ENCODE results near the gene CEP295NL.
"Not testable (repeated sequence)": the region's sequence is repeated elsewhere in the genome, so short reads cannot be mapped to it uniquely, and the experiment has no call there.

Gene CEP295NL, protein sequence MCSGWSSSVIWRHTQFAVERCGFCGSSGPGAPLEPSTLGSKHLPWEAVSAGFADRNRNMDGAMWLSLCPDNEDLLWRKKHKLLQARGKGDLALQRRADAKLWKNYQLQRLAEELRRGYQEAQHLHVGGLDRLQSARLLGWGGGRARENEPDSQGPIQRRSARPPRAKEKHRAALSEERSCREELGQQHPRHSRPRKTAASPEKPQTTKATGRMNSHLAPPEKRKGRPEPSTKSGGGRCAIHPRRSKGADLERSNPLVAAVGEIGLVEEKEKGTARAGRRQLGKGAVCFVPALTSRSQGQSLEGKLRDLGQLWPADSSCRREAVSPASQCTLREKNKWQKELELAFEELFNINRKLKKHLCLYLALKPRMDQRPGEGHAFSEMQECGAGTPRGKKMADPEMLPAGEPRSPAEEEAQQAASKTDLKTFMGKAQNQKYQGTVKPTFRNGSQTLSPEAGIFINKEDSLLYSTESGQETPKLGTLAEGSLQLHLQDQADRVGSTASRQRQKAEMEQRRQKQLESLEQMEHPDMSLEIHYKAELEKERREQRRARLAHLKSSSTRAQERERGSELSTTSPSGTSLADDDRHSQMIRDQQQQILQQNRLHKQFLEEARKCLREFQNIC

DNA sequence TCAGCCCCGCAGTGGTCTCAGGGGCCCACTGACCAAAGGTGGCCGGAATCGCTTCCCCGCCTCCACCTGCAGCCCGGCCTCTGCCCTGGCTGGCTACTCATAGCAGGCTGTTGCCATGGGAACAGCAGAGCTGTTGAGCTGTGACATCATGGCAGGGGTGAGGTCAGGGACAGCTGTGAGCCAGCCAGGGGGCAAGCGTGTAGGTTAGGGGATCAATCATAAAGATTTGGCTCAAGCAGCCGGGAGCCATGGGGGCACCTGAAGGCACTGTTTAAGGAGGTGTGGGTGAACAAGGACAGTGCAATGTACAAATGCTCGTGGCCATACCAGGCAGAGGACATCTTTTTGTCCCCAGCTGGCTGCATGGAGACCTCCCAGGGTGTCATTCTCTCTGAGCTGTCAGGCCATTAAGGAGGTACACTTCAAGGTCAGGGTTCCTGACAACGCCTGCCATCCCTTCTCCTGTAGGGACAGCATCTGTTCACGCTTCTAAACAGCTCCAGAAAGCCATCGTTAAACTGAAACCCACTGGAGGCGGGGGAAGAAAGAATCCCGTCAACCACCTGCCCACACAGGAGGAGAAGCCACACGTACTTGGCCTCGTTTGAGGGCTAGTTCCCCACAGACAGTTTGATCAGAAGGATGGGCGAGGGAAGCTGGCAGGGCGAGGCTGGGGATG, at the start of gene CEP295NL:
Gene CEP295NL (minus strand): TSS at position 101 of the 679 bp plus-strand sequence. CDS start 1,373 bp downstream, outside the sequence.
- DNase-seq (ENCODE audit: low read depth) = no peak
- H3K4me3 ChIP-seq (ENCODE audit: low read depth, low read length) = no peak within 1 kb of the TSS

DNA sequence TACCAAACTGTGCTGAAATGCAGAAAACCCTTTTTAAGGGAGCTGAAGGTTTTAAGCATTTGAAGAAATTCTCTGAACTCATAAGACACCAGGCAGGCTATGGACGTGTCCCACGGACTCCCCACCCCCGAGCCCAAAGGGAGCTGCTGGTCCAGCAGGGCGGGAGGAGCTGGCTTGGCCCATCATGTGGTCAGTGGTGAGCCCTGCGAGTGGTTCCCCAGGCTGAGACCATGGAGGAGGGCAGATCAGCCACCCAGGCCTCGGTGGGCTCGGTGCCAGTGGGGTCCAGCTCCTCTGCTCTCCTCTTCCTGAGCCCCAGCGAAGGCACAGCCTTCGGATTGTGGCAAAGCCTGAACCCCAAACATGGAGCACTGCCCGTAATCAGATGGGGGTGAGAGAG, 49.7 kb upstream of the CEP295NL start:
- DNase-seq (ENCODE audit: low read depth) = no peak
- H3K4me3 ChIP-seq (ENCODE audit: low read depth, low read length) = no peak overlapping the region

DNA sequence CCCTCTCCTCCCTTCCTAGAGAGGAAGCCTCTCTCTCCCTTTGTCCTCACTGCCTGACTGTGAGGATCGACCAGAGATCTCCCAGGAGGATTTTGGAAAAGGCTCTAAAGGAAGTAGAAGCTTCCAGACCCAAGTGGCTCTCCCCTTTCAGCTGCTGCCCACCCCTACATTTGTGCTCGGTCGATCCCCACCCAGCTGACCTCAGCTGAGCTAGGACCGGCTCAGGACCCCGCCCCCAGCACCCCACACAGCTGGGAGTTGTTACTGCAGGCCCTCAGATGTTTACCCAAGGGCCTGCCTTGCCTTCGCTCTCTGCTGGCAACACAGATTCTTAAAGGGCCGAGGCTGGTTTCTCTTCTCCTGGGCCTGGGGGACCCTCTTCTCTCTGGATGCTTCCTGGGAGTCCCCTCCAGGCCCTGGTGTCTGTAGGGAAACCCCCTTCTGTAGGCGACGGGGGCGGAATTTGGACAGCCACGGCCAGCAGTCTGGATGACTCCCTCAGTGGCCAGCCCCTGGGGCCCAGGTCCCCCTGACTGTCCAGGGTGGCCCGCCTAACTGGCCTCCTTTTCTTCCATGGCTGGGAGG, 49.1 kb upstream of the CEP295NL start:
- no peak for DNase-seq (ENCODE audit: low read depth)
- no peak overlapping the region for H3K4me3 ChIP-seq (ENCODE audit: low read depth, low read length)

DNA sequence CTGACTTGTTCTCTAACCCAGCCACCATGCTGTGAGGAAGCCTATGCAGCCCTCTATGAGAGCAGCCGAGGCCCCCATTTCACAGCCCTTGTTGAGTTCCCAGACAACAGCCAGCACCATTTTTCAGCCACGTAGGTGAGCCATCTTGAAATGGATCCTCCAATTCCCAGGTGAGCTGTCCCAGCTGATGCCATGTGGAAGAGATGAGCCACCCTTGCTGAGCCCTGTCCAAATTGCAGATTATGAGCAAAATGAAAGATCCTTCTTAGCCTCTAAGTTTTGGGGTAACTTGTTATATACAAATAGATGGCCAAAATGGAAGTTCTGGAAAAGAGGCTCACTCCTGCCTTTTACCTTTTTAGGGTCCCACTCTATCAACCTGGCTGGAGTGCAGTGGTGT, 47.9 kb upstream of the CEP295NL start:
- DNase-seq (ENCODE audit: low read depth) = no peak
- H3K4me3 ChIP-seq (ENCODE audit: low read depth, low read length) = no peak overlapping the region

DNA sequence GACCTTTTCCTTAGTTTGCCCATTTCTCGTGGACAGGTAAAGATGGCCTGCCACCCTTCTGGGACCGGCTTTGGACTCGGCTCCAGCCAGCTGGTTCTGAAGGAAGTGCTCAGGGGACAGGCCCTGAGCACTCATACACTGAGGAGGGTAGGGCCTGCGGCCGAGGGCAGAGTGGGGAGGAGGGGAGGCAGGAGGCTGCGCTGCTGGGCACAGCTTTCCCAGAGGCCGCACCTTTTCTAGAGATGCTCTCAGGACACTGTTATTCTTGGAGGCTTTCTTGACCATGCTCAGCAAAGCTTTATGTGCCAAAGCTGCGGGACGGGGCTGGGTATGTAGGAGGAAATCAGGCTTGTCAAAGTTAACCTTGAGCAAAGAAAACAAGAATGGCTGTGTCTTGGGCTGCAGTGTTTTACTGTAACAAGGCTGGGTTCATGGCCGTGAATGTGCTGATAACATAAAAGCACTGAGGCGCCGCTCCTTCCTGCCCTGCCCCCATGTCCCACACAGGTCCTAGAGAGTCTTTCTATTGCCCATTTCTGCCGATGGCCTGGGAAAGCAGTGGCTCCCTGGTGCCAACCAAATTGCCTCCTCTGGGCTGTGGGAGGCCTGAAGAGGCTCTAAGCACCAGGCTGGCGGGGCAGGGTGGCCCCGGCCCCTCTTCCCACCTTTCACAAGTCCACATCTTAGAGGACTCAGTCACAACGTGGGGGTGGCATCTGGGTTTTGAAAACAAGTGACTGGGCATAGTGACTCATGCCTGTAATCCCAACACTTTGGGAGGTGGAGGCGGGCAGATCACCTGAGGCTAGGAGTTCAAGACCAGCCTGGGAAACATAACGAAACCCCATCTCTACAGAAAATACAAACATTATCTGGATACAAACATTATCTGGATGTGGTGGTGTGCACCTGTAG, 44.5 kb upstream of the CEP295NL start:
- no peak overlapping the region for H3K4me3 ChIP-seq (ENCODE audit: low read depth, low read length)
- no peak for DNase-seq (ENCODE audit: low read depth)

DNA sequence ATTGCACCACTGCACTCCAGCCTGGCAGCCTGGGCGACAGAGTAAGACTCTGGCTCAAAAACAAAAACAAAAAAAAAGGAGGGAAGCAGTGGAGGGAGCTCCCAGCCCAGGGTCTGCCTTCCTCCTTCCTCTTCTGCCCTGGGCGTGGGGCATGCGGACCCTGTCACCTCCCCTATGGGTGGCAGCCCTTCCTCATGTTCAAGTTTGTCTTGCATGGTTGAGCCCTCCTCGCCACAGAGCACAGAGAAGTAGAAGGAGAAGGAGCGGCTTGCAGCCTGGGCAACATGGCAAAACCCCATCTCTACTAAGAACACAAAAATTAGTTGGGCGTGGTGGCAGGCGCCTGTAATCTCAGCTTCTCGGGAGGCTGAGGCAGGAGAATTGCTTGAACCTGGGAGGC, 43.6 kb upstream of the CEP295NL start:
- DNase-seq (ENCODE audit: low read depth) = no peak
- H3K4me3 ChIP-seq (ENCODE audit: low read depth, low read length) = no peak overlapping the region

DNA sequence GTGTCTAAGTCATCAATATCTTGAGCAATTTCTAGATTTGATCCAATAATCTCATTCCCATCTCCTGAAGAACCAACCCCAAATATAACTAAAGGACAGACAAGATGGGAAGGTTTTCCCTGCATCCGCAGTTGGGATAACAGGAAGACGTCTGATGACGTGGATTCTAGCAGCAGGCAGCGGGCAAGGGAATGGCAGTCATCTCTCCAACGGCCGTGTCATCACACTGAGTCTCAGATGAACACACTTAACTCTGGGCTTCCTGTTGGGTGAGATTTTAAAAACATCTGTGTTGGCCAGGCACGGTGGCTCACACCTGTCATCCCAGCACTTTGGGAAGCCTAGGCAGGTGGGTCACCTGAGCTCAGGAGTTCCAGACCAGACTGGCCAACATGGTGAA, 43.1 kb upstream of the CEP295NL start:
- no peak overlapping the region for H3K4me3 ChIP-seq (ENCODE audit: low read depth, low read length)
- DNase-seq (ENCODE audit: low read depth) = no peak

DNA sequence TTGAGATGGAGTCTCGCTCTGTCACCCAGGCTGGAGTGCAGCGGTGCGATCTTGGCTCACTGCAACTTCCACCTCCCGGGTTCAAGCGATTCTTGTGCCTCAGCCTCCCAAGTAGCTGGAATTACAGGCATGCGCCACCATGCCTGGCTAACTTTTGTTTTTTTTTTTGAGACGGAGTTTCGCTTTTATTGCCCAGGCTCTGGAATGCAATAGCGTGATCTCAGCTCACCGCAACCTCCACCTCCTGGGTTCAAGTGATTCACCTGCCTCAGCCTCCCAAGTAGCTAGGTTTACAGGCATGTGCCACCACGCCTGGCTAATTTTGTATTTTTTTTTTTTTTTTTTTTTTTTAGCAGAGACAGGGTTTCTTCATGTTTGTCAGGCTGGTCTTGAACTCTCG, 42.5 kb upstream of the CEP295NL start:
- H3K4me3 ChIP-seq (ENCODE audit: low read depth, low read length); DNase-seq (ENCODE audit: low read depth): not testable (repeated sequence)

DNA sequence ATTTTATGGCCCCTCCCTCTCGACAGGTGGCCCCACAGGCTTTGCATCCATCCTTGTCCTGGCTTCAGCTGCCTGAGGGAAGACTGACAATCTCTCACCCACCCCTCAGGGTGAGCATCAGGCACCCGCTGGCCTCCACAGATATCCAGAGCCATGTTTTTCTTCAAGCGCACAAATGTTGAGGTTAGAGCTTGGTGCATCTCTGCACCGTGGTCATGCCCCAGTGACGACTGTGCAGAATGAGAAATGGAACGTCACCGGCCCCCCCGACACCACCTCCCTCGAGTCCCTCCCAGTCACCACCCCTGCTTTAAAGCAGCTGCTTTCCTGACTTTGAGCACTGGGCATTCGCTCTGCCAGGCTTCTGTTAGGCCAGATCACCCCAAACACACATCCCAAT, 42.0 kb upstream of the CEP295NL start:
- no peak overlapping the region for H3K4me3 ChIP-seq (ENCODE audit: low read depth, low read length)
- no peak for DNase-seq (ENCODE audit: low read depth)

DNA sequence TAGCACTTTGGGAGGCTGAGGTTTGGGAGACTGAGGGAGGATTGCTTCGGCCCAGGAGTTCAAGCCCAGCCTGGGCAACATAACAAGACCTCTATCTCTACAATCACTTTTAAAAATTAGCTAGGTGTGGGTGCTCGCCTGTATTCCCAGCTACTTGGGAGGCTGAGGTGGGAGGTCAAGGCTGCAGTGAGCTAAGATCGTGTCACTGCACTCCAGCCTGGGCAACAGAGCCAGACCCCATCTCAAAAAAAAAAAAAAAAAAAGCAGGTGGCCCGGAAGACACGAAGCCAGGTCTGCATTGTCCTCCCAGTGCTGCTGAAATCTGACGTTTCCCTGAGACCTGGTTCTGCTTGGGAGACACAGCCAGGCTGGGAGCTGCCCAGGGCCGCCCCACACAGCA, 41.0 kb upstream of the CEP295NL start:
- DNase-seq (ENCODE audit: low read depth) = no peak
- no peak overlapping the region for H3K4me3 ChIP-seq (ENCODE audit: low read depth, low read length)

DNA sequence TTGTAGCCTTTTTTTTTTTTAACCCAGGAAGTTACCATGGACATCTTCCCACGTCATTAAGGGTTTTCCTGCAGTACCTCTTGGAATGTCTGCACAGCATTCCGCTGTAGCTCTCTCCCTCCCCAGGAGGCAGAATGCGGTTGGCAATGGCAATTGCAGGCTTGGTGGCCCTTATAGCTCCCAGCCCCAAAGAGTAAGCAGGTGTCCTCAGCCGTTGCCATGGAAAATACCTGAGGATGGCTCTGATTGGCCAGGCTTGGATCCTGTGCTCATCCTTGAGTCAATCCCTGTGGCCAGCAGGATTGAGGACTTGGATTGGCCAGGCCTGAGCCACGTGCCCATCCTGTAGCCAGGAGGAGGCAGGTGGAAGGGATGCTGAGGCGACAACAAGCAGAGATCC, 37.7 kb upstream of the CEP295NL start:
- DNase-seq (ENCODE audit: low read depth) = no peak
- H3K4me3 ChIP-seq (ENCODE audit: low read depth, low read length) = no peak overlapping the region

DNA sequence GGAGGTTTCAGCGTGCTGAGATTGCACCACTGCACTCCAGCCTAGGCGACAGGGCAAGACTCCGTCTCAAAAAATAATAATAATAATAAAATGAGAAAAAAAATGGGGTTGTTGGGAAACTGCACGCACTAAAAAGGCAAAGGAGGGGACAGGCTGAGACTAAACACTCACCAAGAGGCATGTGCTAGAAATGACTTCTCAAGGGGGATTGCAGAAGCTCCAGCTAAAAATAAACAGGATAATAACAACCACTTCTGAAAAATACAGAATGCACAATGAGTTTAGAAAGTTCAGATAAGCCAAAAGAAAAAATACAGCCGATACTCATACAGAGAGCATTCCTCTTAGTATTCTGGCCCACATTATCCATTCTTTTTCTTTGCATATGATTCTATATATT, 37.3 kb upstream of the CEP295NL start:
- no peak overlapping the region for H3K4me3 ChIP-seq (ENCODE audit: low read depth, low read length)
- DNase-seq (ENCODE audit: low read depth) = no peak

DNA sequence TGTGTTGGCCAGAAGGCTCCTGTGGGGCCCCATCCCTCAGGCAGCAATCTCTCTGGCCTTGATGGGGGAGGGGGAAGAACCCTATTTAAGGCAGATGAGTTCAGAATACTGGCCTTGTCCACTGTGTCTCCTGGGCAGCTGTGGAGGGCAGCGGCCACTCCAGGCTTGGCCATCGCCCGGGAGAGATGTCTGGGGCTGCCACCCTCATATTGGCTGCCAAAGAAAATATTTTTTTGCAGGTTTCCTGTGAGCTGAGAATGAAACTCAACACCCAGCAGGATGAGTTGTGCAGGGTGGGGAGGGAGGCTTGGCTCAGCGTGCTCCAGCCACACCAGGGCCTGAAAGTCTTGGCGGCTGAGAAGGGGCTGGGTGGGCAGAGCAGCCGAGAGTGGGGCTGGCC, 36.6 kb upstream of the CEP295NL start:
- DNase-seq (ENCODE audit: low read depth) = no peak

DNA sequence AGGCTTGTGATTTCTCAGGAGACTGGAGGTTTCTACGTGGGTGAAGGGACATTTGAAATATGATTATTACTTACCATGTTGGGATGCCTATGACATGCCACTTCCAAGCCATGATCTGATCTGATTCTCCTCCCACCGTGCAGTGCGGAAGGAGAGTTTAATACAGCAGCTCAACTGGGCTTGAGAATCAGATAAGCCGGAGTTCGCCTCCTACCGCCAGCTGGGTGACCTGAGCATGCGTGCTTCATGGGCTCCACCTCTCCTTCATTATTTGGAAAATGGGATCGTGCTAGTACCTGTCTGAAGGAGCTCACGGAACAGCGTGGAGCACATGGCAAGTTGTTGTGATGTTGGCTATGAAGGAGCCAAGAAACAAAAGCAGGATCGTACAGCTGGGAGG, 34.6 kb upstream of the CEP295NL start:
- no peak for DNase-seq (ENCODE audit: low read depth)
- H3K4me3 ChIP-seq (ENCODE audit: low read depth, low read length) = no peak overlapping the region

More for the DNA sequence above, 36.6 kb upstream of the CEP295NL start:
- no peak overlapping the region for H3K4me3 ChIP-seq (ENCODE audit: low read depth, low read length)

DNA sequence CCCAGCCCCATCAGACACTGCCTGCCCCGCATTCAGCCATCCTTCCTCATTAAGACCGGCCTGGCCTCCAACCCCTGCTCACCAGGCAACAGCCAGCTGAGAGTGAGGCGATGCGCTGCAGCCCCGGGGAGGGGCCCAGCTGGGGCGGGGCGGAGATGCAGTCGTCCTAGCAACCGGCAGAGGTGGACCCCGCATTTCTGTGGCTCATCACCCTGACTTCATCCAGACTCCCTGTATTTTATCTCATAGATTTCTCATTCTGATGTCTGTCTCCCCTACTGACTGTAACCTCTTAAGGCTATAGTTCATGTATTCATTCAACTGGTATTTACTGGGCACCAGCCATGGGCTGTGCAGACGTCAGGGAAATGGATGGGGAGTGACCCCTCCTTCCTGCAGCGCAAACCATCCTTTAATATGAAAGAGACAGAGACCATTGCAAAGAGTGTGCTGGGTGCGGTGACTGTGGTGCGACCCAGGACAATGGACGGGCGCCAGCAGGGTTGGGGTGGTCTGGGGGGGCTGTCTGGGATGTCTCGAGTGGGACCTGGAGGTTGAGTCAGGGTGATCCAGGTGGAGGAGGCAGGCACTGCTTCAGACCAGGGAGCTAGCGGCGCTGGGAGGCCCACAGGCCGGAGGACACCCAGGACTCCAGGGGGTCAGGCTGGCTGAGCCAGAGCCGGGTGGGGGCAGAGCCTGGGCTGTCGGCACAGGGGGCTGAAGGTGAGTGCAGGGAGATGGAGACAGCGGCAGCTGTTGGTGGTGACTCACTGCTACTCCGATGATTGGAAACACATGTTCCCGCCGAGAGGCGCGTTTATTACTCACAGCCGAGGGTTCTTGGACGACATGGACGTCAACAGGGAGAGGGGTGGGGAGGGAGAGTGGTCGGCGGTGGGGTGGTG, 32.7 kb upstream of the CEP295NL start:
- H3K4me3 ChIP-seq (ENCODE audit: low read depth, low read length) = no peak overlapping the region
- DNase-seq (ENCODE audit: low read depth) = peak; percentile 96

DNA sequence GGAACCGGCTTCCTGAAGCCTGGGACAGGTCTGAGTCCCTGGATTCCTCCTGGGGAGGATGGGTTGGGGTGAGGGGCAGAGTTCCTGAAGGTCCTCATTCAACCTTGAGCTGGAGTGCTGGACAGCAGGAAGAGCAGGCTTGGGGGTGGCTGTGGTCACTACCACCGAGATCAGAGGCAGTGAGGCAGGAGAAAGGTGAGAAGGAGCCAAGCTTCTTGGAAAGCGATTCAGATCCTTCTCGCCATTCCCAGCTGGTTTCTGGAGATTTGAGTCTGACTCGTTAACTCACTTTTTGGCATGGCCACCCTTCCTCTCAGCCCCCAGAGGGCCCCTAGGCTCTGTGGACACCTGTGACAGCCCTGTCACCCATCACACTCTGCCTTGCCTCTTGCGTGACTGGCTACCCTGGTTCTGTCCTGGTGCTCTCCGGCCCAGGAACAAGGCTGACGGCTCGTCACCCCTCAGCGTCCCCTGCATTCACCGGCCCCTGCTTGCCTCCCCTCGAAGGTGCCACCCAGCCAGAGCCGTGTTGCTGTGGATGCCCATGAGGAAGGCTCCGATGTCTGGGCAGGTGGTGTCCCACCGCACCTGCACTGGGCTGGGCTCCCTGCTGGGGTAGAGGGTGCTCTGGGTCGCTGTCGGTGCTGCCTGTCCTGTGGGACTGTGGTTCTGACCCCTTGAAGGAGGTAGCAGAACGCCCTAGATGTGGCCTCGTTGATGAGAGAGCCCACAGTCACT, 31.8 kb upstream of the CEP295NL start:
- H3K4me3 ChIP-seq (ENCODE audit: low read depth, low read length) = peak overlapping the region; percentile 17
- no peak for DNase-seq (ENCODE audit: low read depth)

DNA sequence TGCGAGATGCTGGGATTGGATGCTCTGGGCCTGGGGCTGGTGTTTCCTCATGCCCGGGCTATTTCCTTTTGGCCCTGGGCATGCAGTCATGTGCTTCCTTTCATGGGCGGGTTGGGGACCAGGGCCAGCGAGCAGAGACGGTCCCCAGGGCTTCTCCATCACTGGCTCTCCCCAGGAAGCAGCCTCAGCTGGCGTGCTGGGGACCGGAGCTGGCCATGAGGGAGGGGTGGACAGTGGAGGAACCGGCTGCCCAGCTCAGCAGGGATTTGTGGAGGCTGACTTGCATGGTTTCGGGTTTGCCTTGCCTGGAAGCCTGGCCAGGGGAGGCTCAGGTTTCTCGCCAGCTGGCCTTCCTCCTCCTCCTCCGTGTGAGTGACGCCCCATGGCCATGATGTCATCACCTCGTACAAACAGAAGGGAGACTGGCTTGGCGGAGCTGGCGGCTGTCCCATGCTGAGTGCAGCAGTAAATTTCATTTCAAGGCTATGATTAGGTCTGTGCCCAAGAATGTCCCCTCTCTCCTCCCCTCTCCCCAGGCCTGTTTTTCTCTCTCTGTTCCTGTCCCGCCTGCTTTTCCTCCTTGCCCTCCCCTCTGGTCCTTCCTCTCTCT, 31.1 kb upstream of the CEP295NL start:
- peak; percentile 99 for DNase-seq (ENCODE audit: low read depth)
- peak overlapping the region; percentile 23 for H3K4me3 ChIP-seq (ENCODE audit: low read depth, low read length)
